Right lobe of liver (tissue), 4 donors: ENCODE measurements around the gene FLT1.

Experiments
- POLR2A ChIP-seq: fragments of 450-650 bp; IDR thresholded peaks from one replicate; pipeline ENCODE4 v1.6.1; 2017; ENCODE audit warnings: antibody characterized with exemption, mild to moderate bottlenecking
- TF ChIP-seq, protein P1 (sequence below), 4 donors: fragments of 200-600 bp in 3 of 4; fragments of 450-650 bp in 1 of 4; IDR thresholded peaks; one replicate each; pipeline versions ENCODE4 v1.5.1 to v1.8.0; 2016 to 2022; ENCODE audit warnings: antibody characterized with exemption in 4 of 4, mild to moderate bottlenecking in 2 of 4
- donor health status: DM: no; HTN: no; CAD: no.
- donor health status: DM: no; HTN: no; CAD: no.
- donor health status: DM: no; HTN: yes; CAD: no.

DNA sequence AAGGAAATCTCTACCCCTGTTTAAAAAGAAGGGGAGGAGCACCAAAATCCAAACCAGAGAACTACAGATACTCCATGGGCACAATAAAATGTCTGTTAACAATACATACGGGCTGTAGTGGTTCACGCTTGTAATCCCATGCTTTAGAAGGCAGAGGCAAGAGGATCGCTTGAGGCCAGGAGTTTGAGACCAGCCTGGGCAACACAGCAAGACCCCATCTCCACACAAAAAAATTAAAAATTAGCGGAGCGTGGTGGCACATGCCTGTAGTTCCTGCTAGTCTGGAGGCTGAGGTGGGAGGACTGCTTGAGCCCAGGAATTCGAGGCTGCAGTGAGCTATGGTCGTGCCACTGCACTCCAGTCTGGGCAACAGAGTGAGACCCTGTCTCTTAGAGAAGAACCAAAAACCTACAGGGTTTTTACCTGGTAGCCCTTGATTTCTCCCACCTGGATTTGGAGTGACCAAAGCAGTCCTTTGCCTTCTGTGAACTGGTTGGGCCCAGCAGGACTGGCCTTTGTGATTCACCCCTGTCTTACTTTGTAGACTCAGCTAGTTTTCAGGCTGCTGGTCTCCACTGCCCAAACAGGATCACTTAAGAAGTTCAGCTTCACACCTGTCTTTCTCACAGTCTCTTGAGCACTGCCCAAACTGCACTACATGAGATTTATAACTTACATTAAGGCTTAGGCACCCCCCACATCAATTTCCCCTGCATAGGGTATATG lies 38.7 kb upstream of the FLT1 start:
- TF ChIP-seq, protein P1, sequence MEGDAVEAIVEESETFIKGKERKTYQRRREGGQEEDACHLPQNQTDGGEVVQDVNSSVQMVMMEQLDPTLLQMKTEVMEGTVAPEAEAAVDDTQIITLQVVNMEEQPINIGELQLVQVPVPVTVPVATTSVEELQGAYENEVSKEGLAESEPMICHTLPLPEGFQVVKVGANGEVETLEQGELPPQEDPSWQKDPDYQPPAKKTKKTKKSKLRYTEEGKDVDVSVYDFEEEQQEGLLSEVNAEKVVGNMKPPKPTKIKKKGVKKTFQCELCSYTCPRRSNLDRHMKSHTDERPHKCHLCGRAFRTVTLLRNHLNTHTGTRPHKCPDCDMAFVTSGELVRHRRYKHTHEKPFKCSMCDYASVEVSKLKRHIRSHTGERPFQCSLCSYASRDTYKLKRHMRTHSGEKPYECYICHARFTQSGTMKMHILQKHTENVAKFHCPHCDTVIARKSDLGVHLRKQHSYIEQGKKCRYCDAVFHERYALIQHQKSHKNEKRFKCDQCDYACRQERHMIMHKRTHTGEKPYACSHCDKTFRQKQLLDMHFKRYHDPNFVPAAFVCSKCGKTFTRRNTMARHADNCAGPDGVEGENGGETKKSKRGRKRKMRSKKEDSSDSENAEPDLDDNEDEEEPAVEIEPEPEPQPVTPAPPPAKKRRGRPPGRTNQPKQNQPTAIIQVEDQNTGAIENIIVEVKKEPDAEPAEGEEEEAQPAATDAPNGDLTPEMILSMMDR (IDR thresholded peaks at IDR 0.05) = no peak
- TF ChIP-seq POLR2A = no peak
